ENCODE results near the gene TOPORS. TPM values are rescaled to one million over a fixed set of nuclear protein-coding genes. Genes with fewer than 3 reads are reported as not detected.

The TOPORS gene
- total RNA-seq, 1 experiment from 2014 or later, result 16.7 TPM

- TF ChIP-seq CTCF (IDR thresholded peaks at IDR 0.05; ENCODE audit: unreplicated experiment), result no peak
- no peaks in the 10 kb centered on the region for H3K9me3 Mint-ChIP-seq (ENCODE audit: unreplicated experiment)
- peaks cover 8% of the 10 kb centered on the region for H3K36me3 Mint-ChIP-seq (ENCODE audit: insufficient read depth, unreplicated experiment)
- CTCF ChIA-PET, result interaction anchor here (0.6 to 20.5 kb wide), 13 partner anchors 8 to 394 kb away, joined by 3 to 601 read pairs (median 4); partner anchors contain the start of genes ACO1 and RIGI
- peaks cover 13% of the 10 kb centered on the region for H3K4me1 Mint-ChIP-seq (ENCODE audit: insufficient read depth, unreplicated experiment)
- H3K27me3 Mint-ChIP-seq (ENCODE audit: insufficient read depth, unreplicated experiment), result no peaks in the 10 kb centered on the region
- H3K4me3 Mint-ChIP-seq (ENCODE audit: unreplicated experiment), result peak overlapping the region; percentile 93
- POLR2A ChIA-PET, result interaction anchor here (0.5 to 4.0 kb wide), 14 partner anchors 14 to 452 kb away, joined by 3 to 61 read pairs (median 5); partner anchors contain the start of genes ACO1, DNAJA1, RIGI and SMIM27
- no peak for DNase-seq (ENCODE audit: unreplicated experiment)
- no TSS peak for BruUV-seq (replicated peaks)
- no peak overlapping the region for H3K27ac Mint-ChIP-seq (ENCODE audit: low read depth, unreplicated experiment)
- intact Hi-C loops (cut with micrococcal nuclease), result loop anchor here (5.0 kb wide), 1 partner anchor 137 kb away; no protein-coding TSS in a partner anchor
Observed at GRCh38 chr9:32573821-32574220, 21.4 kb upstream of the TOPORS start.

GRCh38 chr9:32572900-32573523, 20.6 kb upstream of the TOPORS start, which contains the start of gene NDUFB6:
TSS of gene NDUFB6 (minus strand) at chr9:32573159. CDS start at chr9:32573060, 99 bp downstream.
- intact Hi-C loops (cut with micrococcal nuclease), result loop anchor here (1.0 to 5.0 kb wide), 4 partner anchors 21 to 195 kb away; partner anchors contain the start of genes RIGI, SMIM27 and TOPORS
- peaks cover 9% of the 10 kb centered on the region for H3K36me3 Mint-ChIP-seq (ENCODE audit: insufficient read depth, unreplicated experiment)
- ChIA-PET POLR2A (interaction anchor here (0.5 to 4.0 kb wide), 18 partner anchors 15 to 587 kb away, joined by 3 to 61 read pairs (median 5); partner anchors contain the start of genes ACO1, DNAJA1, RIGI and SMIM27), CTCF (interaction anchor here (0.6 to 20.5 kb wide), 17 partner anchors 8 to 395 kb away, joined by 3 to 601 read pairs (median 4); partner anchors contain the start of genes ACO1 and RIGI)
- peak; percentile 89 for DNase-seq (ENCODE audit: unreplicated experiment)
- no peaks in the 10 kb centered on the region for H3K27me3 Mint-ChIP-seq (ENCODE audit: insufficient read depth, unreplicated experiment)
- H3K27ac Mint-ChIP-seq (ENCODE audit: low read depth, unreplicated experiment), result peak within 1 kb of the TSS; percentile 90
- peaks cover 13% of the 10 kb centered on the region for H3K4me1 Mint-ChIP-seq (ENCODE audit: insufficient read depth, unreplicated experiment)
- H3K4me3 Mint-ChIP-seq (ENCODE audit: unreplicated experiment), result peak within 1 kb of the TSS; percentile 93
- BruUV-seq (replicated peaks), result no TSS peak
- H3K9me3 Mint-ChIP-seq (ENCODE audit: unreplicated experiment), result no peaks in the 10 kb centered on the region
- no peak for TF ChIP-seq CTCF (IDR thresholded peaks at IDR 0.05; ENCODE audit: unreplicated experiment)

GRCh38 chr9:32571969-32572899, 19.8 kb upstream of the TOPORS start:
- H3K4me3 Mint-ChIP-seq (ENCODE audit: unreplicated experiment), result peak overlapping the region; percentile 93
- DNase-seq (ENCODE audit: unreplicated experiment), result peak; percentile 84
- TSS peak; percentile 61 for BruUV-seq (replicated peaks)
- no peaks in the 10 kb centered on the region for H3K9me3 Mint-ChIP-seq (ENCODE audit: unreplicated experiment)
- H3K4me1 Mint-ChIP-seq (ENCODE audit: insufficient read depth, unreplicated experiment), result peaks cover 13% of the 10 kb centered on the region
- no peaks in the 10 kb centered on the region for H3K27me3 Mint-ChIP-seq (ENCODE audit: insufficient read depth, unreplicated experiment)
- H3K36me3 Mint-ChIP-seq (ENCODE audit: insufficient read depth, unreplicated experiment), result peaks cover 17% of the 10 kb centered on the region
- CTCF ChIA-PET, result interaction anchor here (0.6 to 20.5 kb wide), 28 partner anchors 7 to 195 kb away, joined by 3 to 601 read pairs (median 4); partner anchors contain the start of genes ACO1 and RIGI
- TF ChIP-seq CTCF (IDR thresholded peaks at IDR 0.05; ENCODE audit: unreplicated experiment), result peak; percentile 64
- H3K27ac Mint-ChIP-seq (ENCODE audit: low read depth, unreplicated experiment), result peak overlapping the region; percentile 90
- POLR2A ChIA-PET, result interaction anchor here (0.8 to 4.0 kb wide), 14 partner anchors 17 to 588 kb away, joined by 3 to 61 read pairs (median 5); partner anchors contain the start of genes ACO1, DNAJA1, RIGI and SMIM27
- intact Hi-C loops (cut with micrococcal nuclease), result loop anchor here (1.0 to 5.0 kb wide), 4 partner anchors 20 to 194 kb away; partner anchors contain the start of genes RIGI, SMIM27 and TOPORS

All from MCF 10A (cell line).